Measurements from ENCODE around the gene TPRX1.

TPRX1 gene

GRCh38 chr19:47786566-47786965 is 17.8 kb downstream of the TPRX1 start:
- no peak overlapping the region for H3K9ac ChIP-seq
- H3K36me3 ChIP-seq (ENCODE audit: control insufficient read depth, insufficient read depth, low read length), result no peaks in the 10 kb centered on the region
- H3K4me2 ChIP-seq (ENCODE audit: low read length), result no peak overlapping the region
- H3K27ac ChIP-seq, result no peak overlapping the region
- no peak overlapping the region for H2AFZ ChIP-seq
- H3K9me3 ChIP-seq (ENCODE audit: control insufficient read depth, low read length), result no peaks in the 10 kb centered on the region
- H3K4me1 ChIP-seq, result no peaks in the 10 kb centered on the region
- TF ChIP-seq CTCF (IDR thresholded peaks at IDR 0.05), result no peak
- no peaks in the 10 kb centered on the region for H3K79me2 ChIP-seq
- H3K4me3 ChIP-seq (ENCODE audit: low read depth, low read length), result no peak overlapping the region
- no peaks in the 10 kb centered on the region for H3K27me3 ChIP-seq (ENCODE audit: control insufficient read depth, insufficient read depth, low read length)

GRCh38 chr19:47781590-47782262 is 22.6 kb downstream of the TPRX1 start:
- Histone ChIP-seq H3K27ac (peak overlapping the region; percentile 13), H3K9ac (no peak overlapping the region), H3K4me2 (ENCODE audit: low read length) (peak overlapping the region; percentile 35), H3K4me1 (no peaks in the 10 kb centered on the region), H3K9me3 (ENCODE audit: control insufficient read depth, low read length) (no peaks in the 10 kb centered on the region), H3K27me3 (ENCODE audit: control insufficient read depth, insufficient read depth, low read length) (no peaks in the 10 kb centered on the region), H3K36me3 (ENCODE audit: control insufficient read depth, insufficient read depth, low read length) (no peaks in the 10 kb centered on the region), H2AFZ (no peak overlapping the region), H3K79me2 (no peaks in the 10 kb centered on the region), H3K4me3 (ENCODE audit: low read depth, low read length) (no peak overlapping the region)
- TF ChIP-seq CTCF (IDR thresholded peaks at IDR 0.05), result no peak

GRCh38 chr19:47780215-47780551 is 24.2 kb downstream of the TPRX1 start:
- peak overlapping the region; percentile 87 for H3K4me3 ChIP-seq (ENCODE audit: low read depth, low read length)
- no peaks in the 10 kb centered on the region for H3K4me1 ChIP-seq
- H3K36me3 ChIP-seq (ENCODE audit: control insufficient read depth, insufficient read depth, low read length), result no peaks in the 10 kb centered on the region
- peak overlapping the region; percentile 86 for H3K4me2 ChIP-seq (ENCODE audit: low read length)
- no peak overlapping the region for H3K27ac ChIP-seq
- TF ChIP-seq CTCF (IDR thresholded peaks at IDR 0.05), result no peak
- H3K9me3 ChIP-seq (ENCODE audit: control insufficient read depth, low read length), result no peaks in the 10 kb centered on the region
- no peak overlapping the region for H2AFZ ChIP-seq
- H3K27me3 ChIP-seq (ENCODE audit: control insufficient read depth, insufficient read depth, low read length), result no peaks in the 10 kb centered on the region
- H3K79me2 ChIP-seq, result no peaks in the 10 kb centered on the region
- no peak overlapping the region for H3K9ac ChIP-seq

- Histone ChIP-seq H3K4me2 (ENCODE audit: low read length) (peak overlapping the region; percentile 86), H2AFZ (no peak overlapping the region), H3K36me3 (ENCODE audit: control insufficient read depth, insufficient read depth, low read length) (no peaks in the 10 kb centered on the region), H3K4me3 (ENCODE audit: low read depth, low read length) (peak overlapping the region; percentile 87), H3K27me3 (ENCODE audit: control insufficient read depth, insufficient read depth, low read length) (no peaks in the 10 kb centered on the region), H3K27ac (no peak overlapping the region), H3K9me3 (ENCODE audit: control insufficient read depth, low read length) (no peaks in the 10 kb centered on the region), H3K9ac (no peak overlapping the region), H3K4me1 (no peaks in the 10 kb centered on the region), H3K79me2 (no peaks in the 10 kb centered on the region)
- TF ChIP-seq CTCF (IDR thresholded peaks at IDR 0.05), result no peak
Observed at GRCh38 chr19:47779524-47780214, 24.7 kb downstream of the TPRX1 start.

- H2AFZ ChIP-seq, result peak overlapping the region; percentile 94
- H3K27ac ChIP-seq, result peak overlapping the region; percentile 84
- no peaks in the 10 kb centered on the region for H3K79me2 ChIP-seq
- TF ChIP-seq CTCF (IDR thresholded peaks at IDR 0.05), result no peak
- H3K36me3 ChIP-seq (ENCODE audit: control insufficient read depth, insufficient read depth, low read length), result no peaks in the 10 kb centered on the region
- no peaks in the 10 kb centered on the region for H3K27me3 ChIP-seq (ENCODE audit: control insufficient read depth, insufficient read depth, low read length)
- H3K4me1 ChIP-seq, result no peaks in the 10 kb centered on the region
- H3K4me3 ChIP-seq (ENCODE audit: low read depth, low read length), result peak overlapping the region; percentile 87
- H3K9me3 ChIP-seq (ENCODE audit: control insufficient read depth, low read length), result no peaks in the 10 kb centered on the region
- peak overlapping the region; percentile 32 for H3K9ac ChIP-seq
- peak overlapping the region; percentile 86 for H3K4me2 ChIP-seq (ENCODE audit: low read length)
Observed at GRCh38 chr19:47778954-47779351, 25.4 kb downstream of the TPRX1 start.

Measured in parathyroid adenoma (tissue), 2 donors.